Measurements from ENCODE around the gene DNAH11.

DNAH11 gene

GRCh38 chr7:21550076-21550475, 7.2 kb downstream of the DNAH11 start:
- TF ChIP-seq CTCF (IDR thresholded peaks at IDR 0.05; ENCODE audit: borderline replicate concordance, control extremely low read depth, extremely low read depth, insufficient read depth, missing control alignments), result no peak
- no peak for DNase-seq (ENCODE audit: low spot score)
- in situ Hi-C loops (cut with MboI; ENCODE audit: low sequenced_read_pairs, unreplicated experiment), result no loop called here

GRCh38 chr7:21550821-21551531, 8.1 kb downstream of the DNAH11 start:
- in situ Hi-C loops (cut with MboI; ENCODE audit: low sequenced_read_pairs, unreplicated experiment), result no loop called here
- no peak for DNase-seq (ENCODE audit: low spot score)
- TF ChIP-seq CTCF (IDR thresholded peaks at IDR 0.05; ENCODE audit: borderline replicate concordance, control extremely low read depth, extremely low read depth, insufficient read depth, missing control alignments), result no peak

GRCh38 chr7:21562385-21562784, 19.5 kb downstream of the DNAH11 start:
- TF ChIP-seq CTCF (IDR thresholded peaks at IDR 0.05; ENCODE audit: borderline replicate concordance, control extremely low read depth, extremely low read depth, insufficient read depth, missing control alignments), result no peak
- in situ Hi-C loops (cut with MboI; ENCODE audit: low sequenced_read_pairs, unreplicated experiment), result no loop called here
- no peak for DNase-seq (ENCODE audit: low spot score)

GRCh38 chr7:21565614-21566013, 22.8 kb downstream of the DNAH11 start:
- no peak for TF ChIP-seq CTCF (IDR thresholded peaks at IDR 0.05; ENCODE audit: borderline replicate concordance, control extremely low read depth, extremely low read depth, insufficient read depth, missing control alignments)
- no peak for DNase-seq (ENCODE audit: low spot score)
- in situ Hi-C loops (cut with MboI; ENCODE audit: low sequenced_read_pairs, unreplicated experiment), result no loop called here

- in situ Hi-C loops (cut with MboI; ENCODE audit: low sequenced_read_pairs, unreplicated experiment), result no loop called here
- DNase-seq (ENCODE audit: low spot score), result no peak
- no peak for TF ChIP-seq CTCF (IDR thresholded peaks at IDR 0.05; ENCODE audit: borderline replicate concordance, control extremely low read depth, extremely low read depth, insufficient read depth, missing control alignments)
Observed at GRCh38 chr7:21566094-21566493, 23.3 kb downstream of the DNAH11 start.

GRCh38 chr7:21568762-21569161, 25.9 kb downstream of the DNAH11 start:
- no peak for DNase-seq (ENCODE audit: low spot score)
- in situ Hi-C loops (cut with MboI; ENCODE audit: low sequenced_read_pairs, unreplicated experiment), result no loop called here
- peak; percentile 27 for TF ChIP-seq CTCF (IDR thresholded peaks at IDR 0.05; ENCODE audit: borderline replicate concordance, control extremely low read depth, extremely low read depth, insufficient read depth, missing control alignments)
